Large intestine (tissue), 3 donors: ENCODE measurements around the gene ARSD. TPM values are rescaled to one million over a fixed set of nuclear protein-coding genes. Genes with fewer than 3 reads are reported as not detected.
"Not testable (repeated sequence)": the region's sequence is repeated elsewhere in the genome, so short reads cannot be mapped to it uniquely, and the experiment has no call there.

ENCODE experiments used
- DNase-seq, 2 donors: peaks; one replicate each; pipeline versions ENCODE4 v3.0.0 to v3.0.0-alpha.2; 2013
- H3K27ac ChIP-seq: one replicate; pipeline ENCODE4 v1.5.1; 2013; ENCODE audit warnings: low read length
- H3K27me3 ChIP-seq: 2 replicates; pipeline ENCODE4 v1.6.1; 2013; ENCODE audit warnings: low read length; ENCODE audit not compliant: control insufficient read depth, insufficient read depth
- H3K36me3 ChIP-seq: 2 replicates; pipeline ENCODE4 v1.6.1; 2013; ENCODE audit warnings: low read length; ENCODE audit not compliant: control insufficient read depth, insufficient read depth
- H3K4me1 ChIP-seq: one replicate; pipeline ENCODE4 v1.6.1; 2013; ENCODE audit warnings: low read length; ENCODE audit not compliant: control insufficient read depth, insufficient read depth
- H3K4me3 ChIP-seq: one replicate; pipeline ENCODE4 v1.5.1; 2013; ENCODE audit warnings: low read length
- H3K9me3 ChIP-seq: one replicate; pipeline ENCODE4 v1.6.1; 2013; ENCODE audit warnings: mild to moderate bottlenecking, low read depth, low read length, moderate library complexity; ENCODE audit not compliant: control insufficient read depth
- WGBS: methylation state at CpG from one replicate; pipeline ENCODE4 v1.1.5; 2013; ENCODE audit warnings: low lambda C conversion rate; ENCODE audit not compliant: insufficient coverage; 5-methylcytosine and 5-hydroxymethylcytosine counted together
- polyA plus RNA-seq: library from polyadenylated mRNA; unstranded; fragments of 120-200 nt; gene quantifications from one replicate; pipeline ENCODE4 v1.2.1, GENCODE V29; 2013

The ARSD gene
- polyA plus RNA-seq, 1 donor = 34.1 TPM

GRCh38 chrX:2934715-2935710, 5.9 kb upstream of the ARSD start:
- no CpG with 5 or more reads among the region's 18 CpGs for WGBS
- no peaks in the 10 kb centered on the region for H3K4me1 ChIP-seq
- no peak for DNase-seq

GRCh38 chrX:2933125-2933900, 4.2 kb upstream of the ARSD start:
- DNase-seq = no peak
- no CpG with 5 or more reads among the region's 19 CpGs for WGBS
- no peak overlapping the region for H3K27ac ChIP-seq
- peaks cover 16% of the 10 kb centered on the region for H3K36me3 ChIP-seq
- H3K27me3 ChIP-seq = no peaks in the 10 kb centered on the region
- H3K4me1 ChIP-seq = no peaks in the 10 kb centered on the region
- no peak overlapping the region for H3K4me3 ChIP-seq
- H3K9me3 ChIP-seq = no peaks in the 10 kb centered on the region

More at GRCh38 chrX:2934715-2935710, 5.9 kb upstream of the ARSD start:
- Histone ChIP-seq H3K27me3 (no peaks in the 10 kb centered on the region), H3K36me3 (peaks cover 20% of the 10 kb centered on the region), H3K27ac (no peak overlapping the region), H3K4me3 (no peak overlapping the region), H3K9me3 (no peaks in the 10 kb centered on the region)

- Histone ChIP-seq H3K4me1 (no peaks in the 10 kb centered on the region), H3K27me3 (no peaks in the 10 kb centered on the region), H3K36me3 (peaks cover 15% of the 10 kb centered on the region), H3K4me3 (no peak overlapping the region), H3K9me3 (no peaks in the 10 kb centered on the region), H3K27ac (no peak overlapping the region)
- WGBS = no CpG with 5 or more reads among the region's 4 CpGs
- no peak for DNase-seq
Observed at GRCh38 chrX:2931612-2932011, 2.5 kb upstream of the ARSD start.

GRCh38 chrX:2931155-2931554, 2.0 kb upstream of the ARSD start:
- WGBS = no CpG with 5 or more reads among the region's 2 CpGs
- no peak overlapping the region for H3K27ac ChIP-seq
- H3K36me3 ChIP-seq = peaks cover 11% of the 10 kb centered on the region
- no peak overlapping the region for H3K4me3 ChIP-seq
- DNase-seq = no peak
- no peaks in the 10 kb centered on the region for H3K27me3 ChIP-seq
- no peaks in the 10 kb centered on the region for H3K4me1 ChIP-seq
- H3K9me3 ChIP-seq = no peaks in the 10 kb centered on the region

- Histone ChIP-seq H3K36me3 (peaks cover 7% of the 10 kb centered on the region), H3K4me1 (no peaks in the 10 kb centered on the region), H3K4me3 (peak overlapping the region; percentile 78), H3K27ac (peak overlapping the region; percentile 97), H3K9me3 (no peaks in the 10 kb centered on the region), H3K27me3 (no peaks in the 10 kb centered on the region)
- WGBS = no CpG with 5 or more reads among the region's 27 CpGs
- peak in 1 of 2 donors; percentile 57 for DNase-seq
Observed at GRCh38 chrX:2928191-2928582, 952 bp downstream of the ARSD start.

GRCh38 chrX:2926664-2927275, 2.4 kb downstream of the ARSD start:
- Histone ChIP-seq H3K27me3 (no peaks in the 10 kb centered on the region), H3K27ac (no peak overlapping the region), H3K9me3 (no peaks in the 10 kb centered on the region), H3K4me1 (no peaks in the 10 kb centered on the region), H3K36me3 (peaks cover 15% of the 10 kb centered on the region), H3K4me3 (no peak overlapping the region)
- DNase-seq = no peak
- no CpG with 5 or more reads among the region's 15 CpGs for WGBS

GRCh38 chrX:2926255-2926654, 2.9 kb downstream of the ARSD start:
- H3K36me3 ChIP-seq = peaks cover 18% of the 10 kb centered on the region

GRCh38 chrX:2924151-2924550, 5.0 kb downstream of the ARSD start:
- no CpG with 5 or more reads among the region's 9 CpGs for WGBS
- no peak overlapping the region for H3K27ac ChIP-seq

More at GRCh38 chrX:2926255-2926654, 2.9 kb downstream of the ARSD start:
- H3K4me3 ChIP-seq, H3K27ac ChIP-seq, H3K9me3 ChIP-seq, H3K4me1 ChIP-seq, H3K27me3 ChIP-seq, DNase-seq: not testable (repeated sequence)
- WGBS = no CpG with 5 or more reads among the region's 4 CpGs

GRCh38 chrX:2921750-2922149, 7.4 kb downstream of the ARSD start:
- WGBS = no CpG with 5 or more reads among the region's 9 CpGs
- peaks cover 43% of the 10 kb centered on the region for H3K36me3 ChIP-seq
- H3K4me3 ChIP-seq = no peak overlapping the region

More at GRCh38 chrX:2924151-2924550, 5.0 kb downstream of the ARSD start:
- no peak for DNase-seq
- Histone ChIP-seq H3K4me1 (no peaks in the 10 kb centered on the region), H3K36me3 (peaks cover 31% of the 10 kb centered on the region), H3K27me3 (no peaks in the 10 kb centered on the region), H3K9me3 (no peaks in the 10 kb centered on the region), H3K4me3 (no peak overlapping the region)

GRCh38 chrX:2921193-2921592, 7.9 kb downstream of the ARSD start:
- H3K4me1 ChIP-seq = no peaks in the 10 kb centered on the region
- H3K27me3 ChIP-seq = no peaks in the 10 kb centered on the region
- peaks cover 3% of the 10 kb centered on the region for H3K9me3 ChIP-seq
- DNase-seq = no peak
- no peak overlapping the region for H3K27ac ChIP-seq
- WGBS = no CpG with 5 or more reads among the region's 1 CpG
- H3K4me3 ChIP-seq = no peak overlapping the region
- H3K36me3 ChIP-seq = peaks cover 45% of the 10 kb centered on the region

More at GRCh38 chrX:2921750-2922149, 7.4 kb downstream of the ARSD start:
- no peak overlapping the region for H3K27ac ChIP-seq
- H3K27me3 ChIP-seq = no peaks in the 10 kb centered on the region
- no peak for DNase-seq
- H3K9me3 ChIP-seq = peaks cover 3% of the 10 kb centered on the region
- H3K4me1 ChIP-seq = no peaks in the 10 kb centered on the region
